HG03442 (cell line): ENCODE data around the gene SRSF4.
"Not testable (repeated sequence)": the region's sequence is repeated elsewhere in the genome, so short reads cannot be mapped to it uniquely, and the experiment has no call there.

ENCODE experiments used
- ATAC-seq: cut with Tn5 transposase; IDR thresholded peaks from one replicate; pipeline ENCODE4 v1.9.1; 2021; ENCODE audit warnings: mild to moderate bottlenecking, moderate library complexity; ENCODE audit not compliant: unreplicated experiment

SRSF4 gene

GRCh38 chr1:29181413-29182225, at the start of gene SRSF4:
TSS of gene SRSF4 (minus strand) at chr1:29181900. CDS start at chr1:29181752, 148 bp downstream.
- peak; percentile 82 for ATAC-seq

- ATAC-seq: peak; percentile 89
These were observed 49.1 kb upstream of the SRSF4 start, which contains the start of gene MECR for GRCh38 chr1:29230553-29231378. TSS of gene MECR (minus strand) at chr1:29230934. CDS start at chr1:29230906, 28 bp downstream.

- ATAC-seq: no peak
These were observed 48.5 kb upstream of the SRSF4 start for GRCh38 chr1:29230204-29230552.

GRCh38 chr1:29227511-29227910, 45.8 kb upstream of the SRSF4 start:
- ATAC-seq: no peak

GRCh38 chr1:29225361-29225760, 43.7 kb upstream of the SRSF4 start:
- no peak for ATAC-seq

- no peak for ATAC-seq
These were observed 42.7 kb upstream of the SRSF4 start for GRCh38 chr1:29224356-29224837.

GRCh38 chr1:29223521-29223920, 41.8 kb upstream of the SRSF4 start:
- no peak for ATAC-seq

GRCh38 chr1:29222686-29223085, 41.0 kb upstream of the SRSF4 start:
- ATAC-seq: no peak

- ATAC-seq: not testable (repeated sequence)
These were observed 40.6 kb upstream of the SRSF4 start for GRCh38 chr1:29222260-29222659.

- ATAC-seq: no peak
These were observed 39.6 kb upstream of the SRSF4 start for GRCh38 chr1:29221296-29221695.

- no peak for ATAC-seq
These were observed 36.5 kb upstream of the SRSF4 start for GRCh38 chr1:29218223-29218622.

- no peak for ATAC-seq
These were observed 35.9 kb upstream of the SRSF4 start for GRCh38 chr1:29217633-29218032.

- ATAC-seq: no peak
These were observed 31.4 kb upstream of the SRSF4 start for GRCh38 chr1:29213055-29213454.

- no peak for ATAC-seq
These were observed 29.7 kb upstream of the SRSF4 start for GRCh38 chr1:29211086-29212030.

GRCh38 chr1:29210278-29211085, 28.8 kb upstream of the SRSF4 start:
- no peak for ATAC-seq

- ATAC-seq: no peak
These were observed 27.5 kb upstream of the SRSF4 start for GRCh38 chr1:29209173-29209572.

GRCh38 chr1:29208442-29208841, 26.7 kb upstream of the SRSF4 start:
- ATAC-seq: no peak

- peak; percentile 65 for ATAC-seq
These were observed 21.1 kb upstream of the SRSF4 start for GRCh38 chr1:29202584-29203340.

GRCh38 chr1:29202053-29202452, 20.4 kb upstream of the SRSF4 start:
- ATAC-seq: no peak
